Erythroblast (primary cell): ENCODE measurements around the gene GATA3.

ENCODE experiments used
- GATA1 ChIP-seq: IDR thresholded peaks from 2 replicates; pipeline ENCODE4 v1.6.1; 2011; ENCODE audit warnings: low read depth, mild to moderate bottlenecking, control low read depth, low read length, moderate library complexity
- POLR2A ChIP-seq: IDR thresholded peaks from 2 replicates; pipeline ENCODE4 v1.6.1; 2011; ENCODE audit warnings: mild to moderate bottlenecking, low read length

DNA sequence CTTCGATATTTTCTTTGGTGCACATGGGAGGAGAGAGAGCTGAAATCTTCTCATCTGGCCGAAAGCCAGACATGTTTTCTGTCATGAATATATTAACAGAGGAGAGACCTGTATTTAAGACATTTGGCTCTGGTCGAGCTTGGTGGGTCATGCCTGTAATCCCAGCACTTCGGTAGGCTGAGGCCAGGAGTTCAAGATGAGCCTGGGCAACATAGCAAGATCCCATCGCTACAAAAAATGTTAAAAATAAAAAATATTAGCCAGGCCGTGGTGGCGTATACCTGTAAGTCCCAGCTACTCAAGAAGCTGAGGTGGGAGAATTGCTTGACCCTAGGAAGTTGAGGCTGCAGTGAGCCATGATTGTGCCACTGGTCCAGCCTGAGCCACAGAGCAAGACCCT lies 21.9 kb upstream of the GATA3 start:
- TF ChIP-seq GATA1: no peak
- no peak for TF ChIP-seq POLR2A
